Activated CD4-positive, alpha-beta T cell treated with anti-CD3 and anti-CD28 coated beads for 1 hour (primary cell): ENCODE results near the gene C19orf12.

Source experiments
- DNase-seq: peaks from one replicate; pipeline ENCODE4 v3.0.0-alpha.2; 2020

C19orf12 gene

GRCh38 chr19:29662278-29662603 lies 52.8 kb downstream of the C19orf12 start:
- DNase-seq, result no peak

DNA sequence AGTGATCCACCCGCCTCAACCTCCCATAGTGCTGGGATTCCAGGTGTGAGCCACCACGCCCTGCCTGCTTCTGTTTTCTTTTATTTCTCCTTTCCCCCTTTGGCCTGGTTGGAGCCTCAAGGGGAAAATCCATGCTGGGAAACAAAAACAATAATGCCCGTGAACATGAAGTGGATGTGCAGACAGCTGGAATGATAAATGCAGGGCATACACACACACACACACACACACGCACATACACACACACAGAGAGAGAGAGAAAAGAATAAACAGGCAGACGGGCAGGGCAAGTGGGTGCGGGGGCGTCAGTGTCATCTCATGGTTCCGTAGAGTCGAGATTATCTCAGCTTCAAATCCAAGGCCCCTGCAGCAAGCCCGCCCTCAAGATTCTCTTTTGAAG lies 54.2 kb downstream of the C19orf12 start:
- DNase-seq, result no peak

DNA sequence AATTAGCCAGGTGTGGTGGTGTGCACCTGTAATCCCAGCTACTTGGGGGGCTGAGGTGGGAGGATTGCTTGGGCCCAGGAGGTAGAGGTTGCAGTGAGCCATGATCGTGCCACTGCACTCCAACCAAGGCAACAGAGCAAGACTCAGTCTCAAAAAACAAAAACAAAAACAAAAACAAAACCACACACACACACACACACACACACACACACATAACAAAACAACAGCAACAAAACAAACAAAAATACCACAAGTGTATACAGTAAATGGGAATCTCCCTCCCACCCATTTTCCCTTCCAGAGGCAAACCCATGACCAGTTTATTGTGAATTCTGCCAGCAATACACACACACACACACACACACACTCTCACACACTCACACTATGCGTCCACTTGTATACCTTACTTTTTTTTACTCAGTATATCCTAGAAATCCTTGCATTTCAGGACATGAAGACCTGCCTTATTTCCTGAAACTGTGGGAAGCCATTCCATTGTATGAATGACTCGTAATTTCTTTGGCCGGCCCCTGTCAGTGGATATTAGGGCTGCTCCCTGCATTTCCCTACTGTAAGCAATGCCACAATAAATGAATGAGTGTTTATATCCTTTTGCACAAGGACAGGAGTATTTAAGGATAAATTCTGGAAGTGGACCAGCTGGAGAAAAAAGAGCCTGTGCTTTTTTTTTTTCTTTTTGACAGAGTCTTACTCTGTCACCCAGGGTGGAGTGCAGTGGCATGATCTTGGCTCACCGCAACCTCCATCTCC lies 56.7 kb downstream of the C19orf12 start:
- DNase-seq, result no peak

GRCh38 chr19:29655648-29656335 lies 59.3 kb downstream of the C19orf12 start:
- DNase-seq, result no peak

DNA sequence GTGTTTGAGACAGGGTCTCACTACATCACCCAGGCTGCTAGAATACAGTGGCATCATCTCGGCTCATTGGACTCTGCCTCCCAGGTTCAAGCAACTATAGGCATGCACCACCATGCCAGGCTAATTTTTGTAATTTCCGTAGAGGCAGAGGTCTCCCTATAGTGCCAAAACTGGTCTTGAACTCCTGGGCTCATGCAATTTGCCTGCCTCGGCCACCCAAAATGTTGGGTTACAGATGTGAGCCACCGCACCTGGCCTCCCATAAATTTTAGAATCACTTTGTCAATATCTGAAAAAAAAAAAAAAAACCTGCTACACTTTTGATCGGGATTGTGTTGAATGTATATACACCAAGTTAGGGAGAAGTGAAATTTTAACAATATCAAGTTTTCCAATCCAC lies 61.7 kb downstream of the C19orf12 start:
- no peak for DNase-seq

GRCh38 chr19:29651622-29652394 lies 63.3 kb downstream of the C19orf12 start:
- no peak for DNase-seq

DNA sequence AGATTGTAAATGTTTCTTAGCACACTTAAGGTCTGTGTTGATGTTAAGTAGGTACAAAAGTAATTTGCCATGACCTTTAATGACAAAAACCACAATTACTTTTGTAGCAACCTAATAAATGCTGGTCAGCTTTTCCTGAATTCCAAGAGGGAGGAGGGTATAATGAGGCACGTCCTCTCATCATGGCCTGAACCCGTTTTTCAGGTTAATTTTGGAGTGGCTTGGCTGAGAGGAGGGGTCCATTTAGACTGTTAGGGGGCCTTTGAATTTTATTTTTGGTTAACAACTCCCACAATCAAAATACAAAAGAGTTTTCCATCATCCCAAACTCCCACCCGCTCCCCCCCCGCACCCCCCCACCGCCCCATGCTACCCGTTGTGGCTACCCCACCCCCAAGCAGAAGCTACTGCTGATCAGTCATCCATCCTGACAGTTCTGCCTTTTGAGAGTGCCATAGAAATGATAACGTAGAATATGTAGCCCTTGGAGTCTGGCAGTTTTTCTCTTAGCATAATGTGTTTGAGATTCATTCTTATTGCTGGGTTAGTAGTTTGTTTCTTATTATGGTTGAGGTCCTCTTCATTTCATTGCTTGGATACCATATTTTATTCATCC lies 64.2 kb downstream of the C19orf12 start:
- no peak for DNase-seq
